Lung (tissue), 12 donors: ENCODE measurements around the gene ACTRT2. TPM values are rescaled to one million over a fixed set of nuclear protein-coding genes. Genes with fewer than 3 reads are reported as not detected.
A peak's percentile ranks its signal among the peaks of the same experiment; 100 is the strongest.

Source experiments
- ATAC-seq: fragments of 200-7000 bp; cut with Tn5 transposase; one replicate; pipeline ENCODE4 v1.9.1; 2020; ENCODE audit warnings: moderate number of reproducible peaks; ENCODE audit not compliant: insufficient read depth, low FRiP score
- DNase-seq, 3 donors: peaks; one replicate each; pipeline ENCODE4 v3.0.0-alpha.2; 2013 to 2017
- H3K27ac ChIP-seq, 2 donors: one replicate each; pipeline ENCODE4 v1.5.1; 2013; ENCODE audit warnings: mild to moderate bottlenecking in 2 of 2, moderate library complexity in 2 of 2, control low read depth in 1 of 2, inconsistent platforms in 1 of 2, low read depth in 1 of 2, low read length in 1 of 2
- H3K27me3 ChIP-seq, 3 donors: one replicate each; pipeline ENCODE4 v1.5.1; 2013; ENCODE audit warnings: low read length in 2 of 3; ENCODE audit not compliant: control insufficient read depth in 3 of 3, insufficient read depth in 3 of 3
- H3K36me3 ChIP-seq, 4 donors: one replicate each; pipeline ENCODE4 v1.5.1; 2013; ENCODE audit warnings: low read length in 4 of 4, mild to moderate bottlenecking in 1 of 4, moderate library complexity in 1 of 4; ENCODE audit not compliant: control insufficient read depth in 4 of 4, insufficient read depth in 4 of 4
- H3K4me1 ChIP-seq, 5 donors: one replicate each; pipeline ENCODE4 v1.5.1; 2013; ENCODE audit warnings: low read length in 5 of 5, mild to moderate bottlenecking in 2 of 5, moderate library complexity in 1 of 5; ENCODE audit not compliant: control insufficient read depth in 5 of 5, insufficient read depth in 5 of 5
- H3K4me3 ChIP-seq: one replicate; pipeline ENCODE4 v1.5.1; 2013; ENCODE audit warnings: mild to moderate bottlenecking, control low read depth, moderate library complexity
- H3K9ac ChIP-seq, 2 donors: one replicate each; pipeline ENCODE4 v1.5.1; 2013; ENCODE audit warnings: low read length in 2 of 2, control low read depth in 1 of 2; ENCODE audit not compliant: insufficient read depth in 1 of 2
- H3K9me3 ChIP-seq, 4 donors: one replicate each; pipeline ENCODE4 v1.5.1; 2013; ENCODE audit warnings: low read length in 3 of 4, mild to moderate bottlenecking in 1 of 4, moderate library complexity in 1 of 4; ENCODE audit not compliant: control insufficient read depth in 4 of 4, insufficient read depth in 3 of 4
- WGBS, 2 donors: extraction: QIAGEN DNeasy Blood & Tissue Kit; methylation state at CpG; one replicate each; pipeline ENCODE4 v1.1.7; 2013; 5-methylcytosine and 5-hydroxymethylcytosine counted together
- polyA plus RNA-seq, 2 donors: library from polyadenylated mRNA; stranded (reverse); fragments of 200-250 nt; gene quantifications; one replicate each; pipeline ENCODE4 v1.2.1, GENCODE V29; 2013
- total RNA-seq, 2 donors: library from RNA; depleted of rRNA in 1 of 2; stranded (reverse); fragments of >200 nt in 1 of 2; gene quantifications; one replicate each; pipeline ENCODE4 v1.2.1, GENCODE V29; 2014 to 2021
- TF ChIP-seq, protein P1 (sequence below): IDR thresholded peaks from 2 replicates; pipeline ENCODE4 v1.5.1; 2012; ENCODE audit warnings: mild to moderate bottlenecking; ENCODE audit errors: control extremely low read depth, extremely low read depth
- donor health status: control.
- donor health status: control.
- donor health status: Bipolar disorder and iron deficiency.
- donor health status: healthy.
- donor health status: DM: yes; HTN: yes; CAD: no.

ACTRT2 gene
- total and polyA plus RNA-seq, 4 donors, result not detected

DNA sequence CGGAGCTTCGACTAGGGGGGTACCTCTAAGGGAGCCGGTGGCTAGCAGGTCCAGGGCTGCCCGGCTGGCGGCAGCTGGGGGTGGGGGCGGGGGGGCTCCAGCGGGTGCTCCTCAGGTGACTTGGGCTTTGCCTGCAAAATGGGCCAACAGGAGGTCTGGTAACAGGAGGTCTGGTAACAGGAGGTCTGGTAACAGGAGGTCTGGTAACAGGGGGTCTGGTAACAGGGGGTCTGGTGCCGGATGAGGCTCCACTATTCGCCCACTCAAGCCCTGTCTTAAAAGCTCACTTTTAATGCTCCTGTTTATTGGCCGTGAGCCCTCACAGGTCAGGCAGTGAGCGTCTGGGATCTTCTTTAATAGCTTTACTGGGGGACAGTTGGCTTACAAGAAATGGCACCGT, 40.4 kb upstream of the ACTRT2 start:
- Histone ChIP-seq H3K4me1 (peaks cover 0 to 30% (median 3%) of the 10 kb centered on the region in 5 donors), H3K9ac (no peak overlapping the region), H3K4me3 (no peak overlapping the region), H3K36me3 (no peaks in the 10 kb centered on the region), H3K9me3 (no peaks in the 10 kb centered on the region), H3K27ac (no peak overlapping the region), H3K27me3 (no peaks in the 10 kb centered on the region)
- ATAC-seq (no peak), DNase-seq (peak in 1 of 3 donors; percentile 3)
- TF ChIP-seq, protein P1, sequence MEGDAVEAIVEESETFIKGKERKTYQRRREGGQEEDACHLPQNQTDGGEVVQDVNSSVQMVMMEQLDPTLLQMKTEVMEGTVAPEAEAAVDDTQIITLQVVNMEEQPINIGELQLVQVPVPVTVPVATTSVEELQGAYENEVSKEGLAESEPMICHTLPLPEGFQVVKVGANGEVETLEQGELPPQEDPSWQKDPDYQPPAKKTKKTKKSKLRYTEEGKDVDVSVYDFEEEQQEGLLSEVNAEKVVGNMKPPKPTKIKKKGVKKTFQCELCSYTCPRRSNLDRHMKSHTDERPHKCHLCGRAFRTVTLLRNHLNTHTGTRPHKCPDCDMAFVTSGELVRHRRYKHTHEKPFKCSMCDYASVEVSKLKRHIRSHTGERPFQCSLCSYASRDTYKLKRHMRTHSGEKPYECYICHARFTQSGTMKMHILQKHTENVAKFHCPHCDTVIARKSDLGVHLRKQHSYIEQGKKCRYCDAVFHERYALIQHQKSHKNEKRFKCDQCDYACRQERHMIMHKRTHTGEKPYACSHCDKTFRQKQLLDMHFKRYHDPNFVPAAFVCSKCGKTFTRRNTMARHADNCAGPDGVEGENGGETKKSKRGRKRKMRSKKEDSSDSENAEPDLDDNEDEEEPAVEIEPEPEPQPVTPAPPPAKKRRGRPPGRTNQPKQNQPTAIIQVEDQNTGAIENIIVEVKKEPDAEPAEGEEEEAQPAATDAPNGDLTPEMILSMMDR, result no peak
- WGBS, 2 donors, result 61 to 71% methylated on average over 11 to 12 of the region's 12 CpGs

DNA sequence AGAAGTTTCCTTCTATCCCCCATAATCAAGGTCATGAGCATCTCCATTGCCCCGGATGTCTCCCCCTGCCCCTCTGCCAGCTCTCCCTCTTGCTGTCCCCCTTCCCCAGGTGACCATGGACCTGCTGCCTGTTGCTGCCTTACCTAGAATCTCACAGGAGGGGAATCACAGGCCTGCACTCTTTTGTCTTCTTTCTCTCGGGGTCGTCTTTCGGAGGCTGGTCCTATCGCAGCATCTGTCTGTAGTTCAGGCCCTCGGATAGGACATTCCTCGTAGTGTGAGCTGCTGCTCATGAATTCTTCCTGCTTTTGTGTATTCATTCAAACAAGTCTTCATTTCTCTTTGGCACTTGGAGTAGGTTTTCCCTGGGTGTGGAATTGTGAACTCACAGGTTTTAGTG, 39.9 kb upstream of the ACTRT2 start:
- DNase-seq, result peak in 1 of 3 donors; percentile 4
- TF ChIP-seq, protein P1, result no peak

DNA sequence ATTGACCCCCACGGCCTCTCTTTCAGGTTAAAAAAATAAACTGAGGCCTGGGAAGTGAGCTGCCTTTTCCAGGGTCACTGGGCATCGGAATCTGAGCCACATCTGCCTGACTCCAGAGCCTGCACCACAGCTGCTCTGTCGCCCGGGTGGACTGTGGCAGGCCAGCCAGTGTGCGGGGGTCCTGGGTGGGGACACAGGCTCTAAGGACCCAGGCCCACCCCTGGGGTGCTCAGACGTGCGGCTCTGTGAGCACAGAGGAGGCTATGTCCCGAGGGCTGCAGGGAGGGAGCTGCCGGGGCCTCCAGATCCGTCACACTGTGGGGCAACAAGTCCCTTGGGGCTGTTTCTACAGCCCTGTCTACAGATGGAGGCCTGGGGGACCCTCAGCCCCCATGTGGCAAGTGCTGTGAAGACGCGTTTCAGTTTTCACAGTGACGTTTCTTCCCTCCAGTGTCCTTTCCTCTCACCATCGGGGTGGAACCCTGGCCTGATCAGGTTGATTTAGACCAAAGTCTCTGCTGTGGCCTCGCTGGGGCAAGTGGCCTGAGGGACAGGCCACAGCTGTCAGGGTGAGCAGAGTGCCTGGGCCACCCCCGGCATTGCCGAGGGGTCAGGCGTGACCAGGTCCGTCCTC, 39.2 kb upstream of the ACTRT2 start:
- Histone ChIP-seq H3K36me3 (no peaks in the 10 kb centered on the region), H3K9ac (no peak overlapping the region), H3K27ac (no peak overlapping the region), H3K9me3 (no peaks in the 10 kb centered on the region), H3K4me1 (peaks cover 0 to 30% (median 3%) of the 10 kb centered on the region in 5 donors), H3K27me3 (no peaks in the 10 kb centered on the region), H3K4me3 (no peak overlapping the region)
- ATAC-seq (no peak), DNase-seq (peak in 1 of 3 donors; percentile 2)
- TF ChIP-seq, protein P1, result no peak
- WGBS, 2 donors, result 82 to 84% methylated on average over 19 of the region's 19 CpGs

More for the DNA sequence above, 39.9 kb upstream of the ACTRT2 start:
- no peak for ATAC-seq
- 56 to 79% methylated on average over 7 of the region's 7 CpGs for WGBS, 2 donors
- Histone ChIP-seq H3K4me3 (no peak overlapping the region), H3K27ac (no peak overlapping the region), H3K36me3 (no peaks in the 10 kb centered on the region), H3K27me3 (no peaks in the 10 kb centered on the region), H3K4me1 (peaks cover 0 to 30% (median 3%) of the 10 kb centered on the region in 5 donors), H3K9me3 (no peaks in the 10 kb centered on the region), H3K9ac (no peak overlapping the region)
